ENCODE measurements around the gene FAM222A.

DNA sequence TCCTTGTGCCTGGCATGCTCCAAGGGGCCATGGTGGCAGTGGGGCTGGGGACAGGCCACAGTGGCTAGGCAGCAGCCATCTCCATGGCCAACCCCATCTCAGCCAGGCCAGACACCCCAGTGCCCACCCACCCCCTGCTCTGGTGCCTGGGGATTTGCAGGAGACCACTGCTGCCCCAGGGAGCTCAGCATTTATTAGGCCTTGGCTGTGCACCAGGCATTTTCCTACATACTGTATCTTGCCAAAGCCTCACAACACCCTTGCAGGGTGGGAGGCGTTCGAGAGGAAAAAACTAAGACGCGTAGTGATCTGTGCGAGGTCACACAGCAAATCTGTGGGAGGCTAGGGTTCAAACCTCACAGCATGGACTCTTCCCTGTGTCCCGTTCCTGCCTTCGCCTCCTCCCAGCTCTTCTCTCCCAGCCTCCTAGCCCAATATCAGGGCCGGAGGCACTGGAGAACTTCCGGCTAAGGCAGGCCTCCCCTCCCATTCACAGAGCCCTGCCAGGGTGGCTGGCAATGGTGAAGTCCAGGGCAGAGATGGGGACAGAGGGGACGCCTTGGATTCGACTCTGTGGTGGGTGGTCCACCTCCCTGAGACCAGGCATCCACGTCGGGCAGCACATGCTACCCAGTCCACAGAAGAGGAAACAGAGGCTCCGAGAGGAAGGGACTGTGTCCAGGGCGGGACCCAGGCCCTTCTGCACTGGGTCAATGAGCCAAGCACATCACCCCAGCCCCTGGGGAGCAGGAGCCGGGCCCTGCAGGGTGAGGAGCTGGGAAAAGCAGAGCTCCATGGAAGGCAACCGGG, 57.4 kb downstream of the FAM222A start:
- TF ChIP-seq EZH2phosphoT487 (IDR thresholded peaks at IDR 0.05; ENCODE audit: insufficient read depth, low read depth), result no peak
- no peak for TF ChIP-seq EZH2 (IDR thresholded peaks at IDR 0.05; ENCODE audit: insufficient read depth, poor library complexity, severe bottlenecking)

Data from GM23248 (cell line).